ENCODE data around the gene ARHGAP26. TPM values are rescaled to one million over a fixed set of nuclear protein-coding genes. Genes with fewer than 3 reads are reported as not detected.
A peak's percentile ranks its signal among the peaks of the same experiment; 100 is the strongest.

Gene ARHGAP26
- total RNA-seq, 1 donor from 2014 or later, result 35.4 TPM

GRCh38 chr5:143275512-143276363, 505.6 kb downstream of the ARHGAP26 start:
- Histone ChIP-seq H3K27ac (no peak overlapping the region), H3K27me3 (no peaks in the 10 kb centered on the region), H3K36me3 (peaks cover 19% of the 10 kb centered on the region), H3K4me3 (no peak overlapping the region), H3K4me1 (no peaks in the 10 kb centered on the region), H3K9me3 (no peaks in the 10 kb centered on the region)
- no peak for TF ChIP-seq CTCF (IDR thresholded peaks at IDR 0.05)
- DNase-seq (no peak), ATAC-seq (peak; percentile 35)
- intact Hi-C loops (cut with DNase I), result no loop called here

GRCh38 chr5:143277536-143277935, 507.4 kb downstream of the ARHGAP26 start:
- Histone ChIP-seq H3K4me1 (no peaks in the 10 kb centered on the region), H3K4me3 (no peak overlapping the region), H3K9me3 (no peaks in the 10 kb centered on the region), H3K27me3 (no peaks in the 10 kb centered on the region), H3K27ac (no peak overlapping the region), H3K36me3 (peaks cover 33% of the 10 kb centered on the region)
- DNase-seq, result no peak
- ATAC-seq, result no peak
- intact Hi-C loops (cut with DNase I), result no loop called here
- no peak for TF ChIP-seq CTCF (IDR thresholded peaks at IDR 0.05)

Other genes with a start within 250 kb of the ARHGAP26 start
- gene FGF1, start 84.3 kb upstream of the ARHGAP26 start, total RNA-seq, result 1.8 TPM